Measurements from ENCODE around the gene TDRD10. TPM values are rescaled to one million over a fixed set of nuclear protein-coding genes. Genes with fewer than 3 reads are reported as not detected.
A peak's percentile ranks its signal among the peaks of the same experiment; 100 is the strongest.

The TDRD10 gene
- polyA plus RNA-seq, 1 experiment = not detected

DNA sequence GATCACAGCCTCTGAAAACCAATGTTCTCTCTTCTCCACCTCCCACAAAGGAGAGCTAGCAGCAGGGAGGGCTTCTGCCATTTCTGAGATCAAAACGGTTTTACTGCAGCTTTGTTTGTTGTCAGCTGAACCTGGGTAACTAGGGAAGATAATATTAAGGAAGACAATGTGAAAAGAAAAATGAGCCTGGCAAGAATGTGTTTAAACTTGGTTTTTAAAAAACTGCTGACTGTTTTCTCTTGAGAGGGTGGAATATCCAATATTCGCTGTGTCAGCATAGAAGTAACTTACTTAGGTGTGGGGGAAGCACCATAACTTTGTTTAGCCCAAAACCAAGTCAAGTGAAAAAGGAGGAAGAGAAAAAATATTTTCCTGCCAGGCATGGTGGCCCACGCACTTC, 35.8 kb upstream of the TDRD10 start:
- POLR2A ChIA-PET = no interaction called here

DNA sequence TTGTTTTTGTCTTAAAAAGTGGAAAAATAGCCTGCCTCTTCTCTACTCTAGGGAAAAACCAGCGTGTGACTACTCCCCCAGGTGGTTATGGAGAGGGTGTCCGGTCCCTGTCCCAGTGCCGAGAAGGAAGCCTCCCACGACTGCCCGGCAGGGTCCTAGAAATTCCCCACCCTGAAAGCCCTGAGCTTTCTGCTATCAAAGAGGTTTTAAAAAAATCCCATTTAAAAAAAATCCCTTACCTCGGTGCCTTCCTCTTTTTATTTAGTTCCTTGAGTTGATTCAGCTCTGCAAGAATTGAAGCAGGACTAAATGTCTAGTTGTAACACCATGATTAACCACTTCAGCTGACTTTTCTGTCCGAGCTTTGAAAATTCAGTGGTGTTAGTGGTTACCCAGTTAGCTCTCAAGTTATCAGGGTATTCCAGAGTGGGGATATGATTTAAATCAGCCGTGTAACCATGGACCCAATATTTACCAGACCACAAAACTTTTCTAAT, 35.0 kb upstream of the TDRD10 start:
- no peak for DNase-seq (ENCODE audit: low read depth)
- CTCF ChIA-PET = interaction anchor here (1.4 kb wide), 1 partner anchor 134 kb away, joined by 3 read pairs; no protein-coding TSS in a partner anchor
- 0 out of 2 replicates have a peak, but pooled peaks cover 6% of the 10 kb centered on the region for H3K36me3 ChIP-seq (ENCODE audit: control insufficient read depth, insufficient read depth, low read length)
- POLR2A ChIA-PET = no interaction called here
- no peaks in the 10 kb centered on the region for H3K27me3 ChIP-seq (ENCODE audit: control insufficient read depth, insufficient read depth, low read length)
- no peak overlapping the region for H3K4me3 ChIP-seq (ENCODE audit: low read depth, low read length)
- TF ChIP-seq, protein P1, sequence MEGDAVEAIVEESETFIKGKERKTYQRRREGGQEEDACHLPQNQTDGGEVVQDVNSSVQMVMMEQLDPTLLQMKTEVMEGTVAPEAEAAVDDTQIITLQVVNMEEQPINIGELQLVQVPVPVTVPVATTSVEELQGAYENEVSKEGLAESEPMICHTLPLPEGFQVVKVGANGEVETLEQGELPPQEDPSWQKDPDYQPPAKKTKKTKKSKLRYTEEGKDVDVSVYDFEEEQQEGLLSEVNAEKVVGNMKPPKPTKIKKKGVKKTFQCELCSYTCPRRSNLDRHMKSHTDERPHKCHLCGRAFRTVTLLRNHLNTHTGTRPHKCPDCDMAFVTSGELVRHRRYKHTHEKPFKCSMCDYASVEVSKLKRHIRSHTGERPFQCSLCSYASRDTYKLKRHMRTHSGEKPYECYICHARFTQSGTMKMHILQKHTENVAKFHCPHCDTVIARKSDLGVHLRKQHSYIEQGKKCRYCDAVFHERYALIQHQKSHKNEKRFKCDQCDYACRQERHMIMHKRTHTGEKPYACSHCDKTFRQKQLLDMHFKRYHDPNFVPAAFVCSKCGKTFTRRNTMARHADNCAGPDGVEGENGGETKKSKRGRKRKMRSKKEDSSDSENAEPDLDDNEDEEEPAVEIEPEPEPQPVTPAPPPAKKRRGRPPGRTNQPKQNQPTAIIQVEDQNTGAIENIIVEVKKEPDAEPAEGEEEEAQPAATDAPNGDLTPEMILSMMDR (IDR thresholded peaks at IDR 0.05; ENCODE audit: insufficient read depth, low read depth, low read length) = peak; percentile 27; the same call in 1 of the 2 replicates

More for the DNA sequence above, 35.8 kb upstream of the TDRD10 start:
- H3K36me3 ChIP-seq (ENCODE audit: control insufficient read depth, insufficient read depth, low read length) = 0 out of 2 replicates have a peak, but pooled peaks cover 6% of the 10 kb centered on the region
- CTCF ChIA-PET = interaction anchor here (0.6 to 1.3 kb wide), 4 partner anchors 8 to 193 kb away, joined by 3 to 4 read pairs (median 3); no protein-coding TSS in a partner anchor
- no peak overlapping the region for H3K4me3 ChIP-seq (ENCODE audit: low read depth, low read length)
- TF ChIP-seq, protein P1 (IDR thresholded peaks at IDR 0.05; ENCODE audit: insufficient read depth, low read depth, low read length) = no peak
- DNase-seq (ENCODE audit: low read depth) = no peak
- H3K27me3 ChIP-seq (ENCODE audit: control insufficient read depth, insufficient read depth, low read length) = no peaks in the 10 kb centered on the region

DNA sequence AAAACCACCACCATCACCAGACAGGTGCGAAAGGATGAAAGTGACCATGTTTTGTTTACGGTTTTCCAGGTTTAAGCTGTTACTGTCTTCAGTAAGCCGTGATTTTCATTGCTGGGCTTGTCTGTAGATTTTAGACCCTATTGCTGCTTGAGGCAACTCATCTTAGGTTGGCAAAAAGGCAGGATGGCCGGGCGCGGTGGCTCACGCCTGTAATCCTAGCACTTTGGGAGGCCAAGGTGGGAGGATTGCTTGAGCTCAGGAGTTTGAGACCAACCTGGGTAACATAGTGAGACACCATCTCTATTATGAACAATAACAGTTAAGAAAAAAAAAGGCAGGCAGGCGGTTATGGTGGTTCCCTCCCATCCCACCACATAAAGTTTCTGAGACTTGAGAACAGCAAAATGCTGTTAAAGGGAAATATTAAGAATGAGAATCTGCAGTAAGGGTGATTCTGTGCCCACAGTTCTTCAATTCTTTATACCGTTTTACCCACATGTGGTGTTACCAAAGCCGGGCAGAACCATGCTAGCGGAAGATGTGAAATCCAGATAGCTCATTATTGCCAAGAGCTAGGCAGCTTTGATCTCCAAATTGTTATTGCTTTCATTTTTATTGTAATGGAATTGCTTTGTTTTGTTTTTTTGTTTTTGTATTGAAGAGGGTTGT, 34.5 kb upstream of the TDRD10 start:
- DNase-seq (ENCODE audit: low read depth) = no peak
- Histone ChIP-seq H3K4me3 (ENCODE audit: low read depth, low read length) (no peak overlapping the region), H3K27me3 (ENCODE audit: control insufficient read depth, insufficient read depth, low read length) (no peaks in the 10 kb centered on the region), H3K36me3 (ENCODE audit: control insufficient read depth, insufficient read depth, low read length) (0 out of 2 replicates have a peak, but pooled peaks cover 6% of the 10 kb centered on the region)
- POLR2A ChIA-PET = no interaction called here
- TF ChIP-seq, protein P1 (IDR thresholded peaks at IDR 0.05; ENCODE audit: insufficient read depth, low read depth, low read length) = no peak
- CTCF ChIA-PET = interaction anchor here (0.8 to 1.6 kb wide), 4 partner anchors 12 to 895 kb away, joined by 3 to 5 read pairs (median 3); no protein-coding TSS in a partner anchor

DNA sequence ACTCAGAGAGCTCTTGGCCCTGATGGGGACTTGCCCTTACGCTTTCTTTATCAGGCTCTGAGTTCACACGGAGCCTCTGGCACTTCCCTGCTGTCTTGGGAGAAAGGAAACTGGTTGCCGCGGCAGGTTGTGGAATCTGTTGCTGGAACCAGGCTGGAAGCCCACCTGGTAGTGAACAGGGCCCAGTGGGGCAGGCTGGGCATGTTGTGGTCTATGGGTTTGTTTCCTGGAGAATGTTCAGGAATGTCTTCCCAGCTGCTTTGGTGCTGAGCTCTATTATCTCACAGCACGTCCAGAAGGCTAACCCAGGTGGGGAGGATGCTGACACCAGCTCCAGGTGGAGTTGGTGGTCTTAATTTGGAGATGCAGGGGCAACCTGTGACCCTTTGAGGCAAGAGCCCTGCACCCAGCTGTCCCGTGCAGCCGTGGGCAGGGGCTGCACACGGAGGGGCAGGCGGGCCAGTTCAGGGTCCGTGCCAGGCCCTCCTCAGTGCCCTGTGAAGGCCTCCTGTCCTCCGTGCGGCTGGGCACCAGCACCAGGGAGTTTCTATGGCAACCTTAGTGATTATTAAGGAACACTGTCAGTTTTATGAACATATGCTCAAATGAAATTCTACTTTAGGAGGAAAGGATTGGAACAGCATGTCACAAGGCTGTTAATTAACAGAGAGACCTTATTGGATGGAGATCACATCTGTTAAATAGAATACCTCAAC, 33.3 kb upstream of the TDRD10 start:
- no peak for DNase-seq (ENCODE audit: low read depth)
- TF ChIP-seq, protein P1 (IDR thresholded peaks at IDR 0.05; ENCODE audit: insufficient read depth, low read depth, low read length) = no peak
- Histone ChIP-seq H3K4me3 (ENCODE audit: low read depth, low read length) (no peak overlapping the region), H3K27me3 (ENCODE audit: control insufficient read depth, insufficient read depth, low read length) (no peaks in the 10 kb centered on the region), H3K36me3 (ENCODE audit: control insufficient read depth, insufficient read depth, low read length) (0 out of 2 replicates have a peak, but pooled peaks cover 6% of the 10 kb centered on the region)
- POLR2A ChIA-PET = interaction anchor here (0.6 kb wide), 1 partner anchor 109 kb away, joined by 7 read pairs; no protein-coding TSS in a partner anchor
- CTCF ChIA-PET = interaction anchor here (1.4 to 1.6 kb wide), 2 partner anchors 11 to 134 kb away, joined by 3 to 5 read pairs; no protein-coding TSS in a partner anchor
